NCI-H128 (cell line): ENCODE results near the gene UBA5.
A peak's percentile ranks its signal among the peaks of the same experiment; 100 is the strongest.

Experiments
- DNase-seq: peaks from one replicate; lab custom pipeline; 2025; ENCODE audit not compliant: unreplicated experiment; lab: John Stamatoyannopoulos, UW

The UBA5 gene

DNA sequence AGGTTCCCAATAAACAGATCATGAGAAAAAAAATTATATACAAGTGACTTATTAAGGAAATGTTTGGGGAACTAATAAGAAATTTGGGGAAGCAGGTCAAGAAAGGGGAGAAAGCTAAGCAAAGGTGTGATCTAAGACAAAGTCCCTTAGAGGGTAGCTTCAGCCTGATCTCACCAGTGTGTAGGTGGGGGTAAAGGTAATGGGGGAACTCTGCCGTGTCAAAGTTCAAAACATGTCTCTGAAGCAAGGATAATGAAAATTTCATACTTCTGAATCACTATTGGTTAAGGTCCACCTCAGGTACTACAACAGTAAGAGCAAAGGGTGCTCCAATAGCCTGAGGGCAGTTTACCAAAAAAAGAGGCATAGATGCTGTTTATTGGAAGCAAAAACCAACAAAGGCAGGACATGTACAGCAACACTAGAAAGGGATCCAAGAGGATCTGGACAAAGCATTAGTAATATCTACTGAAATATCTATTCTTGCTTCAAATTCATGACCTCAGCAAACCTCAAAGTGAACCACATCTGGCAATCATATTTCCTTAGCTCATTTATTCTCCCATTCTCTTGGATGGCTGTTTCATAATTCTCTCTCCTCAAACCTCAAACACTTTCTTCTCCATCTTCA is 7.4 kb upstream of the UBA5 start:
- no peak for DNase-seq

DNA sequence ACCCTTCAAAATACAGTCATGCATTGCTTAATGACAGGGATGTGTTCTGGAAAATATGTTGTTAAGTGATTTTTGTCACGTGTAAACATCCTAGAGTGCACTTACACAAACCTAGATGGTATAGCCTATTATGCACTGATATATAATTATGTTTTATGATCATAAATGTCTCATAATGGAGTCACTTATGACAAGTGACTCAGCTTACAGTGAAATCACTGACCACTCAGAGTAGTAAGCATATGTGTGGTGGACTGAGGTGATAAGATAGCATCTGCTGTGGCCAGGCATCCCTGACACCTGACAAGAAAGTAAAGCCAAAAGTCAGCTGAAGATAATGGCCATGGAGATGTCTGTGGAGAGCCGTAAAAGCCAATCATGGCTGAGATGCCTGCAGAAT is 5.9 kb upstream of the UBA5 start:
- DNase-seq = no peak

DNA sequence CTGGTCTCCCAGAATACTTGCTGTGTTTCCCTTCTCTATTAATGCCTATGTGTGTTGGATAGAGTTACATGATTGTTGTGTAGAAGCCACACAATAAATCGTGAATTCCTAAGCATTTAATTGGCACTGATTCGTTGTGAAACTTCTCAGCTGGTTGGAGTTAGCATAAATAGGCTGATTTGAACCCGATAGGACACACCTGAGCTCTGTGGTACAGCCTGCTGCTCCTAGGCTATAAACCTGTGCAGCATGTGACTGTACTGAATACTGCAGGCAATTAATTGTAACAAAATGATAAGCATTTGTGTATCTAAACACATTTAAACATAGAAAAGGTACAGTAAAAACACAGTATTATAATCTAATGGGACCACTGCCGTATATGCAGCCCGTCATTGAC is 5.4 kb upstream of the UBA5 start:
- DNase-seq = no peak

DNA sequence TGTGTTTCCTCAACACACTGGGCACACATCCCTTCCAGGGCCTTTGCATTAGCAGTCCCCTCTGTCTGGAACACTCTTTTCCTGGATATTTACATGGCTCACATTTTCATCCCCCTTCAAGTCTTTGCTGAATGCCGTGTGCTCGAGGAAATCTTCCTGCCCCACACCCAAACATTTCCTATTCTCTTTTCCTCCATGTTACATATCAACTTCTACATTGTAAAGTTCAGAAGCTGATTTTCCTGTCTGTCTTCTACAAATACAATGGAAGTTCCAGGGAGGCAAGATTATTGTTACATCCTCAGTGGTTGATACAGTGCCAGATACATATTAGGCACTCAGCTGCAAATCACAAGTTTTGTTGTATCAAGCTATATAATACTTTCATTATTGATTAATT is 4.7 kb upstream of the UBA5 start:
- DNase-seq = no peak

DNA sequence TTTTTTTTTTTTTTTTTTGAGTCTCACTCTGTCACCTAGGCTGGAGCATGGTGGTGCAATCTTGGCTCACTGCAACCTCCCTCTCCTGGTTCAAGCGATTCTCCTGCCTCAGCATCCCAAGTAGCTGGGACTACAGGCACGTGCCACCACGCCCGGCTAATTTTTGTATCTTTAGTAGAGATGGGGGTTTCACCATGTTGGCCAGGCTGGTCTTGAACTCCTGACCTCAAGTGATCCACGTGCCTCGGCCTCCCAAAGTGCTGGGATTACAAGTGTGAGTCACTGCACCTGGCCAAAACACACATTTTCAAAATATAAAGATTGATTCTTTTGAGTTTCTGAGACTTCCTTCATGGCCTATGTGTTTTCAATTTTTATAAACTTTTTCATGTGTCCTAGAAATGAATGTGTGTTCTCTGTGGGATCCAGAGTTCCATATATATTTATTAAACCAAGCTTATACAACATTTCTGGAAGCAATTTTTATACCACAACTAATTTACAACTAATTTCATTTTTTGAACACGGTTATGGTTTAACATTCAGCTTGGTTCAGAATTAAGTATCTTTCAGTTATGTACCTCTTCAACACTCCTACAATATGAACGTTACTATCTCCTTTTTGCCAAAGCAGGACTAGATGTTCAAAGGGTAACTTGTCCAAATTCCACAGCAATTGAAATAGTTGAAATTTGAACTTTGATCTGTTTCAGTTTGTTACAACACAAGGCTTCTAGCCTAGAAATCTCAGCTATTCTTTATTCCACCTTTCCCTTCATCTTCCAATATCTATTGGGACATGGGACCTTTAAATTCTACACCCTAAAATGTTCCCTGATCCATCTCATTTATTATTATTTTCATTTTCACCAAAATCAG is 2.0 kb upstream of the UBA5 start:
- no peak for DNase-seq

DNA sequence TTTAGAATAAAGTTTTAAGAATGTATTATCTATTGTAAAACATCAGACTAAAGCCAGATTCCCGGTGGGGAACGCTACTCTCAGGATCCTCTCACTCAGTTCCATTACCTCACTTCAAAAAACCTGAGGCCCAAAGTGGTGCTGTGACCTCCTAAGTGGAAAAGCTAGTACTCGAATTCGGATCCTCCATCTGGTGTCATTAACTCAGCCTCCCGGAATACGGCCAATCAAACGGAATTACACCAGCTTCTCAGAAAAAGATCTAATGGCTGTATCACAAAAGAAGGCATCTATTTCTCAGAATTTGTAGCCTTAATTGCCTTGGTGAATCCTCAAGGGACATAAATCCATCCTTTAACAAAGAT is 1.1 kb upstream of the UBA5 start:
- no peak for DNase-seq

DNA sequence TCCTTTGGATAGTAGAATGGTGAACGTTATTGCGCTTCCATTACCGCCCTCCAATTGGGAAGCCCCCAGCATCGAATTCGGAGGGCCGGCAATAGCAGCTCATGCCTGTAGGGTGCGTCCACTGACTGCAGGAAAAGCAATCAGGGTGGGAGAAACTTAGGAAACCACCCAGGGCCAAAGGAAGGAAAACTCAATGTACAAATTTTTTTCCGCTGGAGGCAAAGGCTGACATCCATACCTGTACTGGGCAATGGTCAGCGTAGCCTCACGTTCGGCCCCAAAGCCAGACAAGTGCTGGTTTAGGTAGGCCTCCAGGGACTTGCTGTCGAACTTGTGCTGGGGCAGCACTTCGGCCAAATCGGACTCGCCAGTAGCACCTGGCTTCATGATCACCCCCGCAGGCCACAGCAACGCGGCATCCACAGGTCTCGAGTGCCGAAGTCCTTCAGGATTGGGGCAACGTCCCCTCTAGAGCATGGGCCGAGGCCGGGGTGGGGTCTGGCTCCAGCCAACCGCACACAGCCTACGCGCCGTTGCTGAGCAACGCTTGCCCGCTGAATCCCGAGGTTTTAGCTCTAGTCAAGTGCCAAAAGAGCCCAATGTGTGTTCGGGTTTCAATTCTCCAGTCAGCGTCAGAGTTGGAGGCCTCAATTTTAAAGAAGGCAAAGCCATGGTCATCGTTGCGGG is 621 bp upstream of the UBA5 start, which contains the start of gene ACAD11:
Gene ACAD11, minus strand, starts transcription at position 445 of the 687 bp plus-strand sequence. Its CDS starts 58 bp downstream, at position 387.
- DNase-seq = peak; percentile 68

DNA sequence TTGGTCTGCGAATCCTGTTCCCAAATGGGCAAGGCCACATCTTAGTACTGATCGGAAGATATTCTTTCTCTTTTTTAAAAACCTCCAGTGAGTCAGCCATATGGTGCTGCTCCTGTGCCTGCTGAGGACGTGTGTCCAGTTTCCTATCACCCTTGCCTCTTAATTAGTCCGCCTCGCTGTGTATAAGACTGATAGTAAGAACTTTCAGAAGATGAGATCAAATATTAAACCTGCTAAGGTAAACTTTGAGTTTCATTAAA is 612 bp downstream of the UBA5 start:
- no peak for DNase-seq

DNA sequence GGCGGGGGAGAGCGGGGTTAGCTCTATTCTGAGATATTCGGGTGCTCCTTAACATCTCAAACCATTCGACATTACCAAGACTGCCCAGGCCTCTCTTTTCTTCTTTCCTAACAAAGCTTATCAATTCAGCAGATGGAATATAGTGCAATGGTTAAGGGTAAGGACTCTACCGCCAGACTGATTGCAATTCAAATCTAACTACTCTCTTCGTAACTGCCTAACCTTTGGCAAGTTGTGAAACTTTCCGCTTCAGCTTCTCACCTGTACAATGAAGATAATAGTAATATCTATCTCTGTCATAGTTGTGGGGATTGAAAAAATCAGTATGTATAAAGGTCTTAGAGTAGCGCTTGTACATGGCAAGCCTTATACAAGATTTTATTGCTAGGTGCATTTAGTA is 972 bp downstream of the UBA5 start:
- no peak for DNase-seq

DNA sequence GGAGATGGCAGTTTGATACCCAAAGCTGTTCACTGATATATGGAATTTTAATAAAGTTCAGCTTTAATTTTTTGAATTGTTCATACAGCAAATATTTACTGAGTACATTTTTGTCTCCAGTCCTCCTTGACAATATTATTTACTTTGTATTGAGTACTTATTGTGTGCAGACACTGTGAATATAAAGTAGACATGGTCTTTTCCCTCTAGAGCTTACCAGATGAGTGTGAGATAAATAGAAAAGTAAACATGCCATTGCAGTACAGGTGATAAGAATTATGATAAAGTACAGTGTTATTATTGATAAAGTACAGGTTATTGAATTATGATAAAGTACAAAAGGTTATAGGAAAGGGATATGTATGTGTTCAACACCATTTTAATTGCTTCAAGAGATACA is 2.1 kb downstream of the UBA5 start:
- no peak for DNase-seq

DNA sequence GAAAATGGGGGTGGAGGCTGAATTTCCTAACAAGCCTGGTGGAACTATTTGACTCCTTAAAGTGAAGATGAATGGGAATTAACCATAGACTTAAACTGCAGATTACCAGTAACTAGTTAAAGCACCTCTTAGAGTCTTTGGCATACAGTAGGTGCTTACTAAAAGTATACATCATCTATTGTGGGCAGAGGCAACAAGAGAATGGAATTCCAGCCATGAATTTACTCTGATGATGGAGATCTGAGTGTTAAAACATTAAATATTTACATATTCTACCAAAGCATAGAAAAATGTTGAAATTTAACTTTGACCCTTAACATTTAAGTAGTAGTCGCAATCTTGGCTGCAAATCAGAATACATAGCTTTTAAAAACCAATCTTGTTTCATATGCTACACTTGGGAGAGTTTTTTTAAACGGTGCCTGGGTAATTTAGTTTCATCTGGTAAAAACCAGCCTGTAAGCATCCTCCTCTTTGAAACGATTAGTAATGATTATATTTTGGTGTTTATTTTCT is 5.2 kb downstream of the UBA5 start:
- no peak for DNase-seq

DNA sequence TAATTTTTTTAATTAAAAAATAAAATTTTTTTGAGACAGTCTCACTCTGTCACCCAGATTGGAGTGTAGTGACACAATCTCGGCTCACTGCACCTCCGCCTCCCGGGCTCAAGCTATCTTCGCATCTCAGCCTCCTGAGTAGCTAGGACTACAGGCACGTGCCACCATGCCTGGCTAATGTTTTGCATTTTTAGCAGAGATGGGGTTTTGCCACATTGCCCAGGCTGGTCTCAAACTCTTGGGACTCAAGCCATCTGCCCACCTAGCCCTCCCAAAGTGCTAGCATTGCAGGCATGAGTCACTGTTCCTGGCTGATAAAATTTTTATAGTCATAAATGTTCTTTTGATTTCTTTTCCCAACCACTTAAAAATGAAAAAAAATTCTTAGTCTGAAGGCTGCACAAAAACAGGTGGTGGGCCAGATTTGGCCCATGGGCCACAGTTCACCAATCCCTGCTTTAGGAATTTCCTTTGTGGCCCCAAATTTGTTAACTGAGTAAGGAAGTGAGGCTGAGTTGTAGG is 9.2 kb downstream of the UBA5 start:
- no peak for DNase-seq

DNA sequence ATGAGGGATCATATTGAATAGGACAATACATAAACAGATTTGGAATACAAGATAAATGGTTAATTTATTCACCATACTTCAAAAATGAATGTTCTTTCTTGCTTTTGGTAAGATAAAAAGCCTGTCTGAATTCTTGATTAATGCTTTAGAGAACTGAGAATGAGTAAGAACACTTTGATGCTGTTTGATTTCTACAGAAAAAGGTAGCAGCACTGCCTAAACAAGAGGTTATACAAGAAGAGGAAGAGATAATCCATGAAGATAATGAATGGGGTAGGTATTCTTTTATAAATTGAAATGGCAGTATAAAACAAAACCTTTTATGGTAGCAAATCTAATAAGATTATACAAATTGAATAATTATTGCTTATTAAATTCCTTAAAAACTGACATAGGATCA is 15.3 kb downstream of the UBA5 start:
- DNase-seq = no peak

DNA sequence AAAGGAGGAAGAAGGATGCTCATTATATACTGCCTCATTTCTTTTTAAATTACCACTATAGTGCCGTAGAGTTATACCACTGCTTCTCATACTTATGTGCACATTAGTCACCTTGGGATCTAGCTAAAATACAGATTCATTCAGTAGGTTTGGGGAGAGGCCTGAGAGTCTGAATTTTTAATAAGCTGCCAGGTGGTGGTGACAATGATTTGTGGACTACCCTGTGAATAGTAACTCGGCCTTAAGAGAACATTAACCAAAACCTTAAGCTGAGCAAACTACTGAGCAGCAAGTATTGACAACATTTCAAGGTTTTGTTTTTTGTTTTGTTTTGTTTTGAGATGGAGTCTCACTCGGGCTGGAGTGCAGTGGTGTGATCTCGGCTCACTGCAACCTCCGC is 19.8 kb downstream of the UBA5 start:
- no peak for DNase-seq

DNA sequence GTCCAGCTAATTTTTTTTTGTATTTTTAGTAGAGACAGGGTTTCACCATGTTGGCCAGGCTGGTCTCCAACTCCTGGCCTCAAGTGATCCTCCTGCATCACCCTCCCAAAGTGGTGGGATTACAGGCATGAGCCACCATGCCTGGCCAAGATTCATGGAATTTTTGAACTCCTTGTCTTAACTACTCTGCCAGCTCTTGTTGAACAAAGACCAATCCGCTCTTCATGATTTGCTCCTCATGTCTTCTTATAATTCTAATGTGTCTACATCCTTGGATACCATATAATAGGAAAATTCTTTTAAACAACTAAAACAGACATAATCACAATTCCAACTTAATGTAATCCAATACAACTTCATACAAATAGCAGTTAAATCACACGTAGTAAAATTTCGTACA is 21.3 kb downstream of the UBA5 start:
- DNase-seq = no peak

DNA sequence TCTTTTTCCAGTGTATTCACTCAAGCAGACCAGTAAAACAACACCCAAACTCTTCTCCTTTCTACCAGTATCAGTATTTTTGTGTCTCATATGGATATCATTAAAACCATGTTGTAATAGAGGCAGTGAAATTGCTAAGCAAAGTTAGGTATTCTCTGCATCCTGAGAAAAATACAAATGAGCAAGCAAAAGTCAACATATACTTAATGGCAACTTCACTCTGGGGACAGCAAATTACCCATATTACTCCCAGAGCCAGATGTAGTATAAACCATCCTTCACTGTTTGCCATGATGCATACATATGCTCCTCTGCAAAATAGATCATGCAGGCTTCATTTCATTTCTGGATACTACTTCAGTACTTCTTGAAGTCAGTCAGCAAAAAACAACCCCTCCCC is 22.1 kb downstream of the UBA5 start:
- no peak for DNase-seq

DNA sequence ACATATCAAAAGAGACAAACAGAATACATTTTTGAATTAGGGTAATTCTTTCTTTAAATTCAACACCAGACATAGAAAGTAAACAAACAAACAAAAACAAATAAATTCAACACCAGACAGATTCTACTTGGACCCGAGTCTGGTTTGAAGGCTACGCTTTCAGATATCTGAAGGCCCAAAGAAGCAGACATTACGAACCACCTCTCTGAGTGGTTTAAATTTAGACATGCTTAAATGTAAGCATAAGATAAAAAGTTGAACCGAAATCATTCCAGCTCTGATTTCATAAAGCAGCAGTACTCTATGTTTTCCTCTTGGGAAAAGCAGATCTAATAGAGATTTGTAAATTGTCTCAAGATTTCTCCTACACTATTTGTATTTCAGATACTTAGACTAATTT is 29.9 kb downstream of the UBA5 start:
- no peak for DNase-seq

DNA sequence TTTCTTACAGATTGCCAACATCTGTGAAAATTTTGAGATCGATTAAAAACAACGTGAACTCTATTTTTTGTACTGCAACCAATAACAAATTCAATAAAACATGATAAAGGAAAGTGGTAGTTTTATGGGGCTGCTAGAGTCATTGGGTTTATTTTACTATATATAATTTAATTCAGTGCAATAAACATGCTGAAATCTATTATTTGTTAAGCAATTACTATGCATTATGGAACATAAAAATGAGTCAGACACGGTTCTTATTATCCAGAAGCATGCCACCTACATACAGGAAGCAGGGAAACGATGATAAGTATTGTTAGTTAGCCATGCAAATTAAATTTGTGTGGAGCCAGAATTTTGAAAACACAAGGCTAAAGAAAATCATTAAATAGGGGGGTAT is 34.9 kb downstream of the UBA5 start:
- no peak for DNase-seq

DNA sequence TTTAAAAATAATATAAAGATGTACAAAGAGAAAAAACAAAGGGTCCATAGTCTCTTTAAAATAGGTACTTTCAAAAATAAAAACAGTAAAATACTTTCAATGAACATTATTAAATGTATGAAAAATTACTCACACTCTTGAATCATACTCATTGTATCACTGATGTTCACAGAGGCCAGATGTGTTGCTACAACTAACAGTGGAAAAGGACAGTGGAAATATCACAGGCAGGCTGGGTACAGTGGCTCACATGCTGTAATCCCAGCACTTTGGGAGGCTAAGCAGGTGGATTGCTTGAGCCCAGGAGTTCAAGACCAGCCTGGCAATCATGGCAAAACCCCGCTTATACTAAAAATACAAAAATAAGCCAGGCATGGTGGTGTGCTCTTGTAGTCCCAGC is 35.3 kb downstream of the UBA5 start:
- no peak for DNase-seq

DNA sequence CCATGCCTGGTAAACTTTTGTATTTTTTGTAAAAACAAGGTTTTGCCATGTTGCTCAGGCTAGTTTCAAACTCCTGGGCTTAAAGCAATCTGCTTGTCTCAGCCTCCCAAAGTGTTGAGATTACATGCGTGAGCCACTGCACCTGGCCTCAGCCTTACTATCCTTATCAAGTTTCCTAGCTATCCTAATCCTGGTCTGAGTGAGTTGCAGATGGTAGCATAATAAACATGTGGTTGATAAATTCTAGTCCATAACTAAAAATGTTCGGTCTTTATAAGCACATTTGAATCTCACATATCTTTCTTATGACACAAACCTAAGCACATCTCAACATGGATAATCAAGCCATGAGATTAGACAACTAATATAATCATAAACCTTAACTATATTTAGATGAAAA is 43.6 kb downstream of the UBA5 start:
- DNase-seq = no peak

DNA sequence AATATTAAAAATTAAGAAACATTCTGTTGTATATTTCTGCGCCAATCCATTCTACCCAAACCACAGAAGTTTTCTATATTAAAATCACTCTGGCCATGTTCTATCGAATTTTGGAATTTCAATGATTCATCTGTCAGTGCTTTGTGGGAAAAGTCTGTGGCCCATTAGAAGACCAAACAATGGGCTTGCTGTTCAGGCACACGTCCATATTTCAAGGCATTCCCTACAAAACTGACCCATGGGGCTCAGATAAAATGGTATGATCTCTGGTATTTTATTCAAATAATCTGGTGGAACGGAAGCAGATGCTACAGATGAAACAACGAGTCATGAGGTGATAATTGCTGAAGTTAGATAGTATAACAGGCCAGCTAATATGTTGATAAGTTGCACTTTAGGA is 49.6 kb downstream of the UBA5 start:
- no peak for DNase-seq

DNA sequence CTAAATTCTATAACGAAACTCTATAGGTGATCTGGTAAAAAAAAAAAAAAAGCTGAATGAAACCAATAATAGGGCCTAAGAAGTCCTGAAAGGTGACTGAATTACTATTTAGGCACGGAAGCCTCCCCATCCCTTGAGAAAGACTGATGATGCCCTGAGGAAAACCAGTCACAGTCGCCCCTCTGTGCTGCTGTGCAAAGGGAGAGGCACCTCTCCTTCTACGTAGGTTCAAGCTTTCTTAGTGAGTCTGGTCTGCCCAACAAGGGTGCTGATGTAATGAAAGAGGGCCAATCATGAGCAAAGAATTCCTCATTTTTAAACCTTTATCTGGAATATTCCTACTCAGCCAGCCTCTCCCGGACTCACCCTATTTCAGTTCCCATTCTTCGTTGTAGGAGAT is 50.2 kb downstream of the UBA5 start:
- DNase-seq = no peak
